Fibroblast of pulmonary artery (primary cell): Measurements from ENCODE around the gene TMEM273.

ENCODE experiments used
- DNase-seq: peaks from one replicate; pipeline ENCODE4 v3.0.0-alpha.2; 2010; ENCODE audit warnings: low read depth
- H3K4me3 ChIP-seq: replicated peaks from 2 replicates; pipeline ENCODE4 v1.5.1; 2011; ENCODE audit warnings: low read depth, mild to moderate bottlenecking, control low read depth, low read length, moderate library complexity
- CTCF ChIP-seq: IDR thresholded peaks from 2 replicates; pipeline ENCODE4 v1.5.1; 2011; ENCODE audit warnings: mild to moderate bottlenecking, control low read depth, low read length, inconsistent platforms; ENCODE audit errors: missing control alignments

The TMEM273 gene

GRCh38 chr10:49227406-49227805, 39.2 kb upstream of the TMEM273 start:
- no peak for DNase-seq
- no peak overlapping the region for H3K4me3 ChIP-seq
- TF ChIP-seq CTCF, result no peak

- no peak for TF ChIP-seq CTCF
- no peak for DNase-seq
- H3K4me3 ChIP-seq, result no peak overlapping the region
Measured at GRCh38 chr10:49226594-49226993, 38.4 kb upstream of the TMEM273 start.

GRCh38 chr10:49225218-49225876, 37.2 kb upstream of the TMEM273 start:
- TF ChIP-seq CTCF, result no peak
- no peak for DNase-seq
- H3K4me3 ChIP-seq, result no peak overlapping the region

- H3K4me3 ChIP-seq, result no peak overlapping the region
- no peak for DNase-seq
- no peak for TF ChIP-seq CTCF
Measured at GRCh38 chr10:49223205-49223604, 35.0 kb upstream of the TMEM273 start.

GRCh38 chr10:49222170-49222569, 34.0 kb upstream of the TMEM273 start:
- no peak for DNase-seq
- H3K4me3 ChIP-seq, result no peak overlapping the region
- TF ChIP-seq CTCF, result no peak

GRCh38 chr10:49220679-49221078, 32.5 kb upstream of the TMEM273 start:
- DNase-seq, result no peak

More at GRCh38 chr10:49220679-49221078, 32.5 kb upstream of the TMEM273 start:
- no peak overlapping the region for H3K4me3 ChIP-seq
- no peak for TF ChIP-seq CTCF
